SK-N-MC (cell line): ENCODE data around the gene NHSL1.

Experiments
- EZH2 ChIP-seq: fragments of 200-600 bp; sonication (generic); IDR thresholded peaks from one replicate; pipeline ENCODE4 v1.6.1; 2017; ENCODE audit warnings: antibody characterized with exemption
- POLR2AphosphoS5 ChIP-seq: IDR thresholded peaks from 2 replicates; pipeline ENCODE4 v1.6.1; 2012; ENCODE audit warnings: mild to moderate bottlenecking, low read depth, low read length, borderline replicate concordance

- TF ChIP-seq EZH2: no peak
- no peak for TF ChIP-seq POLR2AphosphoS5
These were observed 67.8 kb downstream of the NHSL1 start for GRCh38 chr6:138431256-138432062.
